Measurements from ENCODE around the gene CEP68.
A peak's percentile ranks its signal among the peaks of the same experiment; 100 is the strongest.
"Not testable (repeated sequence)": the region's sequence is repeated elsewhere in the genome, so short reads cannot be mapped to it uniquely, and the experiment has no call there.

The CEP68 gene

DNA sequence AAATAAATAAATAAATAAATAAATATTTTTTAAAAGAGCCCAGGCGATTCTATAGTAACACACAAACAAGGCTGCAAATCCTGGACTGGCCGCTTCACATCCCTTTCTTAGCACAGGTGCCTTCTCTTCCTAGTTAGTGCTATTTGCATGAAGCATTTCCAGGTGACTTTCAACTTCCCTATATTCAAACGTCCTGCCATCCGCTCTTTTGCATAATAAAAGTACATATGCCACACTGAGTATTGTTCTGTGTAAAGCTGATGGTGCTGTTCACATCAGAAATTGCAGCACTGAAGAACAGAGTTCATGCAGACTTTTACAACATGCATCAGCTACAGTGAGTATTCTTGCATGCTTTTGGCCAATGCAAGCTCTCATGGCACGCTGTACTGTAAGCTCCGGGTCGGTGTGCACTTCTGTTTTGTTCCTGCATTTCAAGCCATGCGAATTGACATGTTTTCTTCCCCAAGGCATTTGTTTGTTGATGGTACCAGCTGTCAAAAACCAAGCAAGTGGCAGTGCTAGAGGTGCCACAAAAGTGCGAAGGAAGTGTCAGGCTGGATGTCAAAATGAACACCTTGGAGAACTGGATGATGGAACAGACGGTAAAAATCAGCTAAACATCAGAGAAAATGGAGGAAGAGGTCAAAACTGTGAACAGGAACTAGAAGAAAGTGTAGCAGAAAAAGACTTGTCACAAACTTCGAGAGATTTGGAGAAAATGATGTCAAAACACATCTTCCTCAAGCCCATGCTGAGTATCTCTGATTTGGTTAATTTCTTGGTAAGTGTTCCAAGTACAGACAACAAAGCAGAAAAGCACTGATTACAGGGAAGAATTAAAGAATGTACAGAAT lies 25.5 kb upstream of the CEP68 start:
- no peak overlapping the region for H3K27ac ChIP-seq
- no peak for DNase-seq (ENCODE audit: low read depth, low spot score)

DNA sequence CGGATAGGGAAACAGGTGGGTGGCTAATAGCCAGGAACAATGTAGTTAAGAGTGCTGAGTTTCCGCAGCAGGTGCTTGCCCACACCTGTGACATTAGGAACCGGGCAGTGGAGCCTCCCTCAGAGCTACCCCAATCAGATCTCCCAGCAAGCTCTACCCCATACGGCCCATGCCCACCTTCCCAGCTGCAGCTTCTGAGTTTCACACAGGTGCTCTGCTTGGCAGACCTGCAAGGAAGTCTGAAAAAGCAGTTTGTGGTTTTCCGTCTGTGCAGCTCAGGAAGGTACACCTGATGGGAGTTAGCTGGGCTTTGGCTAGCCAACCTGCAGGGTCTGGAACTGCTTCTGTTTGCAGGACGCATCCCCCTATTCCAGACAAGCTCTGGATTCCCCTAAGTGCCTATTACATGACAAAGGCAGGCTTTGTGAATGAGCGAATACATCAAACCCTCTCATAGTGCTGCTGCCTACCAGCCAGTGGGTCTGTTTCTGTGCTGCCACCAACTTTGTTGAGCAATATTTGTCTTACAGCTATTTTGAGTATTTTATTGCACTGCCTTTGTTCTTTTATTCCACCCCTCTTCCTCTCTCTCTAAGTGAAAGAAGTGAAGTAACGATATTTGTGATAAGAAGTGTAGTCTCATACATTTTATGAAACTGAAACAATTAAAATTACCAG lies 24.7 kb upstream of the CEP68 start:
- H3K27ac ChIP-seq, result no peak overlapping the region
- DNase-seq (ENCODE audit: low read depth, low spot score), result no peak

DNA sequence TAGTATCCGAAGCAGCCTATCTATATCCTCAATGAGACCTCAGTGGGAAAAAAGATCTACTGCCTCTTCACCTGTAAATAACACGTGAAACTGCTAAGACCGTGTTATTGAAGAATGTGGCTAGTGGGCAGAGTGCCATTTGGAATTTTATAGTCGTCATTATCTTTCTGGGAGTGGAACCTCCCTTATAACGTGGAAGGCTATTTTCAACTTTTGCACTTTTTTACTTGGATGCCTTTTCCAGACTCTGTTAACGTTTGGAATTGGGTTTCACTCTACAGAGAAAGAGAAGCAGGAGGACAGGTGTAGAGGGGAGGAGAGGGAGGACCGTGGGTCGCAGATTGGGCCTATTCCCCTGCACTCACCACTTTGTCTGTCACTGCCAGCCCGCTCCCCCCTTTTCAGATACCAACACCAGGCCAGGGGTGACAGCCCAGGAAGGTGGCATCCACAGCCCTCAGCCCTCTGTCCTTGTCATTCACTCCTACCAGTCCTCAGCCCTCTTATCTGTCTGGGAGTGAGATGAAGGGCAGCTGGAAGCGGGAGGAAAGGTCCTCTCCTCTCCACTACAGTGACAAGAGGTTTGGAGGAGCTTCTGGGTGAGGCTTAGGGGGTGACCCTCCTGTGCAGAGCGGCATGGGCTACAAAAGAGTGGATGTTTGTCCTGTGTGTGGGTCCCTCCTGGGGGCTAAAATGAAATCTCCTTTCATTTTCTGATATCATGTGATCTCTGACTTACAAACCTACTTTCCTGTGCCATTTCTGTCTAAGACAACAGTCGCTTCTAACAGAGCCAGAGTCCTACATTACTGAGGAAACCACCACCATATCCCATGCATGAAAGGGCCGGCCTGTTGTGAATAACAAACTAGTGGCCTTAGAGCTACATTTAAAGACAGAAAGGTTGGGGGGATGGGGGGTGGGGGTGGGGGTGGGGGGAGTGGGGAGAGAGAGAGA lies 23.9 kb upstream of the CEP68 start:
- DNase-seq (ENCODE audit: low read depth, low spot score), result no peak
- no peak overlapping the region for H3K27ac ChIP-seq

DNA sequence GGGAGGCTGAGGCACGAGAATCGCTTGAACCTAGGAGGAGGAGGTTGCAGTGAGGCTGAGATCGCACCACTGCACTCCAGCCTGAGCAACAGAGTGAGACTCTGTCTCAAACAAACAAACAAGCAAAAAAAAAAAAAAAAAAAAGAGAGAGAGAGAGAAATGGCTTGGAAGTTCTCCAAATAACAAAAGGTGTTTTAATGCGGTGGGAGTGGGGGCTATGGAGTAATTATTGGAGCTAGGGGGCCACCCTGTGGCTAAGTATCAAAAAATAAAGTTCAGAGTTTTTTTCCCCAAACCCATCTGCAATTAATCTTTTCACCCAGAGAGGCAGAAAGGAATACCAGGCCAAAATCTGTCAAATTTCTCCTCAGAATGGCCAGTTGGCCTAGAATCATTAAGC lies 23.0 kb upstream of the CEP68 start:
- H3K27ac ChIP-seq, result no peak overlapping the region
- no peak for DNase-seq (ENCODE audit: low read depth, low spot score)

DNA sequence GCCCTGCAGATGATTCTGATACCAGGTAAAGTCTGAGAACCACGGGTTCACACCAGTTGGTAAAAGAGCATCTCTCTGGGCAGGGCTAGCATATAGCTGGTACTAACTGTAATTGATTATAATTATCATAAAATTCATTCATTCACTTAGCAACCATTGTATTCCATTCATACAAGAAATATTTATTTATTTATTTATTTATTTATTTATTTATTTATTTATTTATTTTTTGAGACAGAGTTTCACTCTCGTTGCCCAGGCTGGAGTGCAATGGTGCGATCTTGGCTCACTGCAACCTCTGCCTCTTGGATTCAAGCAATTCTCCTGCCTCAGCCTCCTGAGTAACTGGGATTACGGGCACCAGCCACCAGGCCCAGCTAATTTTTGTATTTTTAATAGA lies 22.5 kb upstream of the CEP68 start:
- H3K27ac ChIP-seq; DNase-seq (ENCODE audit: low read depth, low spot score): not testable (repeated sequence)

DNA sequence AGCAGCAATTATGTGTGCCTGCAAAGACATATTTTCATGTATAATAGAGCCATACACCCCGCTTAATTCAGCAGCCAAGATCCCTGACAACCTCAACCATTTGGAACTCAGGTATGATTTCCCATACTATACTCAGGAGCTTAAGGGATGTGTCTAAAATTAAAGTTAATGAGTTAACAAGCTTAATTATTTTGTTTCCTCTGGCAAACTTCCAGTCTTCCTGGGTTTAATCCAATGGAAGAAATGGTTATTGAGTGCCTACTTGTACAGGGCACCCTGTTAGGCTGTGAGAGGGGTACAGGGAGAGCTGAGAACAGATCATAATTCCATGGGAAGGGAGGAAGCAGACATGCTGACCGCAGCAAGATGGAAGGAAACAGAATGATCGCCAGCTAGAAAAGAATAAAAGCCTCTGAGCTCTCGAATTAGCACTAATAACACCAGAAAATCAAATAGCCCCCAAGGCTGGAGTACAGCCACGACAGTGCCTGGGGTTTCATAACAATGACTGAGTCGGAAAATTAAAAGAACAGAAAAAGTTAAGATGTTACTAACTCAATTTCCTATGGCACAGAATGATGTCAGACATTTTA lies 20.8 kb upstream of the CEP68 start:
- no peak for DNase-seq (ENCODE audit: low read depth, low spot score)
- H3K27ac ChIP-seq, result no peak overlapping the region

DNA sequence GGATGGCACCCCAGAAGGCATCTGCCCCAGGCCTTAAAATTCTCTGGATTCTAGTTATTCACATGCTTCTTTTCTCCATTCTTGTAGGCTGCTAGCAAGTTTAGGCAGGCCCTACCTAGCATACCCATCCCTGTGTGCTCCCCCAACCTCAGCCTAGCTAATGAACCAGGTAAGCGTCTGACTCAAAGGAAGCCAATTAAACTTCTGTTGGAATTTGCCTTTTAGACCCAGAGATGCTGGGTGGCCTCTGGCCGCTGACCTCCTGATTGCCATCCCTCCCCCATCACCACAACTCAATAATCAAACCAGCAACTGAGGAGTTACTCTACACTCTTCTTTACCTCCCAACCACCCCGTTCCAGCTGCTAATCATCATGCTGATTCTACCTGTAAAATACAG lies 19.0 kb upstream of the CEP68 start:
- no peak overlapping the region for H3K27ac ChIP-seq
- DNase-seq (ENCODE audit: low read depth, low spot score), result no peak

DNA sequence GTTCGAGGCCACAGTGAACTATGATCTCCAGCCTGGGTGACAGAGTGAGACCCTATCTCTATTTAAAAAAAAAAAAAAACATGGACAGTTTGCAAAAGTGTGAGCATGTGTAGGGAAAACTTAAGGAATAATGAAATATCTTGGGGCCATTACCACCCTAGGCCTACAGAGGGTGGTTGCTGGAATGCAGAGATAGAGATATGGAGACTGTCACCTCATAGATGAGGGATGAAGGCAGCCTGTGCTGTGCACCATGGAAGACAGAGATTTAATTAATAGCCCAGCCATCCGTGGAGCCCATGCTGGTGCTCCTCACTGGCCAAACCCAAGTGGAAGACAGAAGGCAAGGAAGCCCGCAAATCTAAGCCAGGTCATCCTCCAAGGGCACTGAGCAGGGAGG lies 16.6 kb upstream of the CEP68 start:
- DNase-seq (ENCODE audit: low read depth, low spot score), result no peak
- no peak overlapping the region for H3K27ac ChIP-seq

DNA sequence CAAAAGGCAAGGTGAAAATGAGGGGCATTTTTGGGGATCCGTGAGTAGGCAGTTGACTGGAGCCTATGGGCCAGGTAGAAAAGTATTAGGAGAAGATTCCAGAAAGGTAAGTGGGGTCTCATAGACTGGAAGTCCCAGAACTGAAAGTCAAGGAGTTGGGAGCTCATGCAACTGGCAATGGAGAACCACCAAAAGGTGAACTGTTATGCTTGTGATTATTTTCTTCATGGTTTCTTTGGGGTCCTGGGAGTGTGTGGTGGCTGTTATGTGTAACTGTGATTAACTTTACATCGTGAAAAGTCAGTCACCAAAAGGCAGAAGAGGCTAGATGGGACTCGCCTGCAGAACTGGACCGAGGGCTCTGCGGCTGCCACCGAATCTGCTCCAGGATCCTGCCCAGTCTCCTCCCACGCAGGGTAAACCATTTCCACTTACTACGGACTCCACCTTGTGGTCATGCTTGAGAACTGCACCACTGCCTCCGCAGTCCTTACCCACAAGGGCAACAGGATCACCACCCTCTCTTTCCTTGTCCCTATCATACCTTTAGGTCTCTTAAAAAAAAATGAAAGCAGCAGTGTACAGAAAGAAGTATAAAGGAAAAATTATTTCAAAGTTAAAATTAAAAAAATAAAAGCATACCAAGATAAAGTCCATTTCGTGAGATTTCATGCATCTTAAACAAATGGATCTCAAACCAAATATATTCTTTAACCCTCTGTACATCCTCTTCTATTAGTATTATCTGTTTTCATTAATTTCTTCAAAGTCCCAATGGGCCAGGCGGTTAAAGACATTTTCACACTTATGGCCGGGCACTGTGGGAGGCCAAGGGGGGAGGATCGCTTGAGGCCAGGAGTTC lies 15.6 kb upstream of the CEP68 start:
- peak; percentile 43 for DNase-seq (ENCODE audit: low read depth, low spot score)
- H3K27ac ChIP-seq, result no peak overlapping the region

DNA sequence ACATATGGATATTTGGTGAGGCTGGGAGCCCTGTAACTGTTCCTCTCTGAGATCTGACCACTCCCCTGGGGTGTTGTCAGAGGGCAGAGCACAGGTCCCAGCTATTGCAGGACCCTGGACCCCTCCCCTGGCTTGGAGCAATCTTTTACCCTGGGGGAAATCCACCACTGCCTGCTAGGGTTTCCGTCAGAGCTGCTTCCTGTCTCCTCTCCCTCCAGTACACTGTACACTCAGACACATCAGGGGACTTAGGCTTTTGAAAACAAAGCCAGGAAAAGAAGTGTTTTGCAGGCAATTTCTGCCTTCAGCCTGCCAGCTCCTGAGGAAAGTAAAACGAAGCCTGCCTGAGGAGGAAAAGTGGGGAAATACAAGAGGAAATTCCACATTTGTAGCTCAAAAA lies 13.2 kb upstream of the CEP68 start:
- DNase-seq (ENCODE audit: low read depth, low spot score), result no peak
- no peak overlapping the region for H3K27ac ChIP-seq

DNA sequence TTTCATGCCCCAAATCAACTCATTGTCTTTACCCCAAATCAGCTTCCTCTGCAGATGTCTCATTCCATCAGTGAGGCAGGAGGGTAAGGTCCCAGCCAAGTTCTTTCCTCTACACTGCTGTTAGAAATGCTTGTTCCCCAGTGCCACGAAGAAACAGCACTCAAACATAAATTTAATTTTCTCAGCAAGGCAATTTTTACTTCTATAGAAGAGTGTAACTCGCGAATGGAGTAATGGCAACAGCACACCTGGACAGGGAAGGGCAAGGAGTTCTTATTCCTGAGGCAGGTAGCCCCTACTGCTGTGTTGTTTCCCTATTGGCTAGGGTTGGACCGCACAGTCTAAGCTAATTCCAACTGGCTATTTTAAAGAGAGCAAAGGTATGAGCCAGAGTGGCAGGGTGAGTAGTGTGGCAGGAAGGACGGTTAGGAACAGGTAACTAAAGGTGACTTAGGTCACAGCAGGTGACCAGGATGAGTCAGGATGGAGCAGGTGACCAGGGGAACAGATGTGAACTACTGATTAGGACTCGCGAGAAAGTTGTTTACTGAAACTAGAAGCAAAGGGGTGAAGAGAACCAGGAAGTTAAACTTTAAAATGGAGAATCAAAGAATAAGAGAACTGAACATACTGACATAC lies 12.0 kb upstream of the CEP68 start:
- no peak for DNase-seq (ENCODE audit: low read depth, low spot score)
- H3K27ac ChIP-seq, result no peak overlapping the region

DNA sequence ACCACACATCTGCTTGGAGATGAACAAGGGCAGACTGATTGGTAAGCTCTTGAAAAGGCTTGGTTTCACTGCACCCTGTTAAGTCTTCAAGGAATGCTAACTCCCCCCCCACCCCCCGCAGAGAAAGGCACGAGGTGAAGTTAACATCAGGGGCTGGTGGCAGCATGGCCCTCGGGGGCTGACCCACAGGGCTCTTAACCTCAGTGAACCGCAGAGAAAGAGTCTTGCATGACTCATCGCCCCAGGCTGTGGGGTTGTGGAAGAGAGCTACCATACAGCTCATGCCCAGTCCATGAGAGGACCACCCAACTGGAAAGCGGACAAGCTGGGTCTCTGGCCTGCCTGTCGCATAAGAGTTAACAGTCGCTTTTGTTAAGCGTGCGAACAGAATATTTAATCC lies 10.6 kb upstream of the CEP68 start:
- no peak for DNase-seq (ENCODE audit: low read depth, low spot score)
- no peak overlapping the region for H3K27ac ChIP-seq

DNA sequence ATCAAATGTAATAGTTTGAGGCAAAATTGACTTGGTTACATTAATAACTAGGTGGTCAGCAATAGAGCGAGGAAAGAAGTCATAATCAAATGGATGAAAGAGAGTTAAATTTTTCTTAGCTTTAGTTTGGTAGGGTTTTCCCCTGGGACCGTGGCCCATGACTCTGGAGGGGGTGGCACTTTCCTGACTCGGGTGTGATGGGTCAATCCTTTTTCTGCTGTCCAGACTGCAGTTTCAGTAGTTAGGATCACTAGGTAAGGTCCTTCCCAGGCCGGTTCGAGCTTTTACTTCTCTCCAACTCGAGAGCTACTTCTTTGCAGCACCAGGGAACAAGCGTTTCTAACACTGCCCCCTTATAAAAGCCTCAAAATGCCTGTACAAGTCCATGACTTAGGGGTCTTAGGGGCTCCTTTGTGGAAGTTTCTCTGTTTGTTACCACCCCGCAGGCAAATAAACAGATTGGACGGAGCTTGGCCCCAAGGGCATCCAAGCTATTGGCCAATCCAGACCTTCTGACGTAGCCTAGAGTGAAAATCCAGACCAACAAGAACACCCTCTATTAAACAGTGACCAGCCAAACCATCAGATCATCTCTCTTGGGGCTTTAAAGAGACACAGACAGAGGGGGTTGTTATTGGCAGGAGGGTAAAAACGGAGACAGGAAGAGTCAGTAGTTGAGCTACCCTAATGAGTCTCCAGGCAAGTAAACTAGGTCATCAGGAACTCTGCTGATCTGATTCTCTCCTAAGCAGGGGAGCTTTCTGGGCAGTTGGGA lies 9.4 kb upstream of the CEP68 start:
- DNase-seq (ENCODE audit: low read depth, low spot score), result no peak
- H3K27ac ChIP-seq, result no peak overlapping the region

DNA sequence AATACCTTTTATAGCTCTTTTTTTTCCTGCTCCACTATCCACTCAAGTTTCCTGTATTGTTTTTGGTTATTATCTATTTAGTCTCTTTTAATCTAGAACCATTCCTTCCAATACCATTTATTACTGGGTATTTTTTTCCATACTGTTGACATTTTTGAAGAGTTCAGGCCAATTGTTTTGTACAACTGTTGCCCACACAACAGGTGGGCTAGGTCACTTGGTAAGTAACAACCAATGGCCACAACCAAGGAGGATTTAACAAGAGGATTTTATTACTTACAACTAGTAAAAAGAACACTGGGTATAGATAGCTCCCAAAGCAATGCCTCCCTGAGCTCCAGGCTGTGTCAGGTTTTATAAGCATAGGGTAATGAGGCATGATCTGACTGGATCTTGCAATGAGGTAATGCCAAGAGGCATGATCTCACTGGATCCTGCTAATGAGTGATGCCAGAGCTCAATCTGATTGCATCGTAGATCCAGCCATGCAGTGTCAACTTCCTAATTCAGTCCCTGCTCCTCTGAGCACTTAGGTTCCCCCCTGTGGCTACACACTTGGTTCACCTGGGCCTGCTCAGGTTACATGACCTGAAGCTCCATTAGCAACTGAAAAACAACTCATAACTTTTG lies 7.1 kb upstream of the CEP68 start:
- H3K27ac ChIP-seq, result peak overlapping the region; percentile 28
- DNase-seq (ENCODE audit: low read depth, low spot score), result no peak

DNA sequence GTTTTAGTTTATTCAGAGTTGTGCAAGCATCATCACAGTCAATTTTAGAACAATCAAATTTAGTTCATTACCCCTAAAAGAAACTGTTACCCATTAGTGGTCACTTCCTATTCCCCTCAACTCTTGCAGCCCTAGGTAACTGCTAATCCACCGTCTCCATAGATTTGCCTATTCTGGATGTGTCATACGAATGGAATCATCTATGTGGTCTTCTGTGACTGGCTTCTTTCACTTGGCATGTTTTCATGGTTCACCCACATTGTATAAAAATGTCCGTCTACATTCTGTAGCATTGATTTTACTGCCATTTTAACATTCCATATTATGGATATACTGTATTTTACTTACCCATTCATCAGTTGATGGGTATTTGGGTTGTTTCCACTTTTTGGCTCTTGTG lies 5.3 kb upstream of the CEP68 start:
- no peak for DNase-seq (ENCODE audit: low read depth, low spot score)

DNA sequence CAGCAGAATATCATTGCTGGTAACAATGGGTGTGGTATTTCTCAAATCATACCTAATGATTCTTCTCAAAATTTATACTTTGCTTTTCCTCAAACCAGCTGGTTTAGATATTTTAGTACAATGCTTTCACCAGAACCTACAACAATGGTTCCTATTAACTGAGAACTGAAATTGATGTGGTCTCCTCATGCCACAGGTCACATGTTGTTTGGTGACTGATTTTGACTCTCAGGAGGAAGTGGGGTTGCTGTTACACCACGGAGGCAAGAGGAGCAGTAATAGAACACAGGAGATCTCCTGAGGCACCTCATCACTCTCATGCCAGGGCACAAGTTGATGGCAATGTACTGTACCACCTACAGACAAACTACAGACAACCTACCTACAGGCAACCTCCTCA lies 3.0 kb upstream of the CEP68 start:
- DNase-seq (ENCODE audit: low read depth, low spot score), result no peak
- no peak overlapping the region for H3K27ac ChIP-seq

More for the DNA sequence above, 5.3 kb upstream of the CEP68 start:
- no peak overlapping the region for H3K27ac ChIP-seq

DNA sequence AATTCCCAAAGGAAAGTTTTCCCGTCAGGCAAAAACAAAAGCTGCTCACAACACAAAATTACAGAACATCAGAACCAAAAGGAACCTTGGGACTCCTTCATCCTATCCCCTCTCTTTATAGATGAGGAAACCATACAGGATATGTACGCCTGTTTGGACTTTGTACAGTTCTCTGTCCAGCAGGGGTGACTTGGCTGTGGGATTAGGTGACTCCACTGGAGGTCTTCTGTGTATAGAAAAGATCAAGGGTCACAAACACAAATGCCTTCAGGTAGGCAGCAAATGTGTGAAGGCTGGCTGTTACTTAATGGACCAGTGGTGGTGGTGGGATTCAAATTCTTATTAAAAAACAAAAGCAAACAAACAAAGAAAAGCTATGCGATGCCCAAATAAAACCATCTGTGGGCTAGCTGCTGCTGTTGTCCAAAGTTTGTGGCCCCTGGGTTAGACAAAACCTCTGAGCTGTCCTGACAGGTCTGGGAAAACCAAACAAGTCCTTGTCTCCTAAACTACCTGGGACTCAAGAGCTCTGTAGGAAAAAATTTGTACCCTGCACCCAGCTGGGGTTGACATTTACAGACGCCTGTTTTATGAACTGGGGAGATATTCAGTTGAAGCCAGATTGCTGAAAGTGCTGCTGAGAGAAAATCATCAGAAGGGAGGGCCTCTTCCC lies 1.3 kb upstream of the CEP68 start:
- no peak for DNase-seq (ENCODE audit: low read depth, low spot score)
- no peak overlapping the region for H3K27ac ChIP-seq

Data from epithelial cell of prostate (primary cell).